ENCODE measurements around the gene CDON. TPM values are rescaled to one million over a fixed set of nuclear protein-coding genes. Genes with fewer than 3 reads are reported as not detected.

The CDON gene
- total RNA-seq, 1 experiment from 2014 or later = 17.2 TPM

DNA sequence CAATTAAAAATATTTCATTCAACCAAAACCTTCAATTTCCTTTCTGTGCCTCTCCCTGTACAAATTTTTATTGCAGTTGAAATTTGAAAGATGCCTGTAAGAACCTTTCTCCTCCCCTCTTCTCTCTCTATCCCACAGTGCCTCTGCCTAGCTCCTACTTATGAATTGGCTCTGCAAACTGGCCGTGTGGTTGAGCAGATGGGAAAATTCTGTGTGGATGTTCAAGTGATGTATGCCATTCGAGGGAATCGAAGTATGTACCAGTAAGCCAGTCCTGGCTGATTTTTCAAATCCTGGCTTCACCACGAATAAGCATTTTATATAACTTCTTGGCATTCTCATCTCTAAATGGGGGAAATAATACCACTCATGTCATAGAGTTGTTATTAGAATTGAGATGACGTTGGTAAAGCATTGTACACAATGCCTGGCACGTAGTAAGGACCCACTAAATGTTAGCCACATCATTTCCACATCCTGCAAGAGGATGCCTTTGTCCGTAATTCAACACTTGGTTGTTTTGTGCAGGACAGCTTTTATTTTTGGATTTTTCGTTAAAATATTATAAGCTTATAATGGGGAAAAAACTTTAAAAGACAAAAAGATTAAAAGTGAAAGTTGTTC lies 152.3 kb downstream of the CDON start:
- Histone ChIP-seq H2BK12ac (ENCODE audit: insufficient read length, low read depth, low read length) (no peak overlapping the region), H2BK20ac (ENCODE audit: low read depth, low read length, poor library complexity, severe bottlenecking) (no peak overlapping the region), H3T11ph (ENCODE audit: low read length) (no peak overlapping the region), H3K14ac (ENCODE audit: insufficient read depth, low read length) (no peak overlapping the region), H3K9me3 (ENCODE audit: control insufficient read depth, low read depth, low read length) (no peaks in the 10 kb centered on the region), H3K4ac (ENCODE audit: low read depth, low read length) (no peak overlapping the region), H3K9ac (ENCODE audit: extremely low read depth, insufficient read length, low read length) (no peak overlapping the region), H3K4me2 (ENCODE audit: insufficient read depth, insufficient read length, low read length) (no peak overlapping the region), H4K91ac (ENCODE audit: insufficient read length, low read depth, low read length) (no peak overlapping the region), H3K18ac (ENCODE audit: insufficient read length, low read depth, low read length) (no peak overlapping the region), H2AK5ac (ENCODE audit: insufficient read length, low read length) (no peak overlapping the region), H4K20me1 (ENCODE audit: control insufficient read depth, insufficient read depth, insufficient read length) (no peaks in the 10 kb centered on the region), H2BK120ac (ENCODE audit: low read depth, low read length, poor library complexity, severe bottlenecking) (no peak overlapping the region), H3K4me1 (ENCODE audit: insufficient read depth, low read length) (no peaks in the 10 kb centered on the region), H3K79me1 (ENCODE audit: insufficient read depth, low read depth, low read length, poor library complexity, severe bottlenecking) (no peaks in the 10 kb centered on the region), H4K8ac (replicated peaks; ENCODE audit: insufficient read length, low read depth, low read length) (no peak overlapping the region), H3K56ac (ENCODE audit: insufficient read length, low read depth, low read length) (no peak overlapping the region), H3K27me3 (ENCODE audit: insufficient read depth, low read length) (no peaks in the 10 kb centered on the region), H2BK5ac (ENCODE audit: insufficient read length, low read length) (no peak overlapping the region), H3K23me2 (ENCODE audit: insufficient read length, low read depth, low read length, poor library complexity, severe bottlenecking) (no peaks in the 10 kb centered on the region), H4K5ac (ENCODE audit: insufficient read length, low read depth, low read length) (no peak overlapping the region), H2AFZ (ENCODE audit: low read length) (no peak overlapping the region), H3K79me2 (ENCODE audit: insufficient read depth, low read length) (no peaks in the 10 kb centered on the region), H2BK15ac (ENCODE audit: low read depth, low read length) (no peak overlapping the region), H3K27ac (ENCODE audit: insufficient read length, low read depth, low read length) (no peak overlapping the region), H3K23ac (ENCODE audit: insufficient read length, low read depth, low read length) (no peak overlapping the region)
- DNase-seq = no peak
- Mint-ChIP-seq H3K4me3 (no peak overlapping the region), H3K27me3 (ENCODE audit: low read depth) (peaks cover 14% of the 10 kb centered on the region), H3K9me3 (no peaks in the 10 kb centered on the region), H3K27ac (no peak overlapping the region), H3K36me3 (ENCODE audit: insufficient read depth in 1 of 3, low read depth in 3 of 3) (peaks cover 3 to 16% (median 3%) of the 10 kb centered on the region in 3 experiments; a peak in 6 of 7 replicates), H3K4me1 (no peaks in the 10 kb centered on the region)
- TF ChIP-seq, protein P1, sequence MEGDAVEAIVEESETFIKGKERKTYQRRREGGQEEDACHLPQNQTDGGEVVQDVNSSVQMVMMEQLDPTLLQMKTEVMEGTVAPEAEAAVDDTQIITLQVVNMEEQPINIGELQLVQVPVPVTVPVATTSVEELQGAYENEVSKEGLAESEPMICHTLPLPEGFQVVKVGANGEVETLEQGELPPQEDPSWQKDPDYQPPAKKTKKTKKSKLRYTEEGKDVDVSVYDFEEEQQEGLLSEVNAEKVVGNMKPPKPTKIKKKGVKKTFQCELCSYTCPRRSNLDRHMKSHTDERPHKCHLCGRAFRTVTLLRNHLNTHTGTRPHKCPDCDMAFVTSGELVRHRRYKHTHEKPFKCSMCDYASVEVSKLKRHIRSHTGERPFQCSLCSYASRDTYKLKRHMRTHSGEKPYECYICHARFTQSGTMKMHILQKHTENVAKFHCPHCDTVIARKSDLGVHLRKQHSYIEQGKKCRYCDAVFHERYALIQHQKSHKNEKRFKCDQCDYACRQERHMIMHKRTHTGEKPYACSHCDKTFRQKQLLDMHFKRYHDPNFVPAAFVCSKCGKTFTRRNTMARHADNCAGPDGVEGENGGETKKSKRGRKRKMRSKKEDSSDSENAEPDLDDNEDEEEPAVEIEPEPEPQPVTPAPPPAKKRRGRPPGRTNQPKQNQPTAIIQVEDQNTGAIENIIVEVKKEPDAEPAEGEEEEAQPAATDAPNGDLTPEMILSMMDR (conservative IDR thresholded peaks at IDR 0.05) = no peak
- WGBS (ENCODE audit: extremely low coverage, insufficient read length, low lambda C conversion rate) = no CpG with 5 or more reads among the region's 8 CpGs

Other genes starting within 250 kb of the CDON start
- not detected in 2 replicates for gene PATE4, start 229.6 kb downstream of the CDON start, total RNA-seq (2021)
- gene HYLS1, start 175.2 kb downstream of the CDON start, total RNA-seq (2021) = 8.0 and 8.6 TPM in 2 replicates
- gene PUS3, start 159.7 kb downstream of the CDON start, total RNA-seq (2021) = 20.0 and 26.9 TPM in 2 replicates
- gene DDX25, start 158.4 kb downstream of the CDON start, total RNA-seq (2021) = 6.9 and 7.4 TPM in 2 replicates
- not detected in 2 replicates for gene VSIG10L2, start 116.8 kb downstream of the CDON start, total RNA-seq (2021)
- 42.9 and 43.1 TPM in 2 replicates for gene RPUSD4, start 148.8 kb upstream of the CDON start, total RNA-seq (2021)
- 40.0 and 40.4 TPM in 2 replicates for gene FAM118B, start 148.9 kb upstream of the CDON start, total RNA-seq (2021)
- 63.7 and 64.3 TPM in 2 replicates for gene SRPRA, start 206.0 kb upstream of the CDON start, total RNA-seq (2021)
- gene FOXRED1, start 206.3 kb upstream of the CDON start, total RNA-seq (2021) = 60.1 and 67.5 TPM in 2 replicates
- 7.0 and 7.3 TPM in 2 replicates for gene TIRAP, start 220.2 kb upstream of the CDON start, total RNA-seq (2021)
- gene DCPS, start 241.2 kb upstream of the CDON start, total RNA-seq (2021) = 24.4 and 27.7 TPM in 2 replicates

All from H9 (cell line).